Mesodermal cell (in vitro differentiated cells): Measurements from ENCODE around the gene ITGA11.

Source experiments
- H3K27ac ChIP-seq: 2 replicates; pipeline ENCODE4 v1.7.0; 2013; ENCODE audit warnings: mild to moderate bottlenecking, low read depth, low read length, moderate library complexity; ENCODE audit not compliant: severe bottlenecking
- H3K36me3 ChIP-seq: 2 replicates; pipeline ENCODE4 v1.7.1; 2013; ENCODE audit warnings: mild to moderate bottlenecking, low read length, moderate library complexity; ENCODE audit not compliant: control insufficient read depth, insufficient read depth
- H3K4me1 ChIP-seq: one replicate; pipeline ENCODE4 v1.7.1; 2013; ENCODE audit warnings: mild to moderate bottlenecking, low read length; ENCODE audit not compliant: insufficient read depth, control insufficient read depth, poor library complexity, severe bottlenecking
- H3K4me3 ChIP-seq: 2 replicates; pipeline ENCODE4 v1.7.0; 2013; ENCODE audit warnings: low read length, control low read depth, mild to moderate bottlenecking; ENCODE audit not compliant: insufficient read depth, poor library complexity, severe bottlenecking; ENCODE audit errors: extremely low read depth
- H3K9me3 ChIP-seq: 2 replicates; pipeline ENCODE4 v1.7.1; 2013; ENCODE audit warnings: mild to moderate bottlenecking, low read length, moderate library complexity; ENCODE audit not compliant: control insufficient read depth
- WGBS, 2 experiments: methylation state at CpG; one replicate each; pipeline ENCODE4 v1.1.5; 2013; ENCODE audit warnings: missing lambda C conversion rate in 2 of 2; ENCODE audit not compliant: insufficient coverage in 2 of 2; 5-methylcytosine and 5-hydroxymethylcytosine counted together

ITGA11 gene

DNA sequence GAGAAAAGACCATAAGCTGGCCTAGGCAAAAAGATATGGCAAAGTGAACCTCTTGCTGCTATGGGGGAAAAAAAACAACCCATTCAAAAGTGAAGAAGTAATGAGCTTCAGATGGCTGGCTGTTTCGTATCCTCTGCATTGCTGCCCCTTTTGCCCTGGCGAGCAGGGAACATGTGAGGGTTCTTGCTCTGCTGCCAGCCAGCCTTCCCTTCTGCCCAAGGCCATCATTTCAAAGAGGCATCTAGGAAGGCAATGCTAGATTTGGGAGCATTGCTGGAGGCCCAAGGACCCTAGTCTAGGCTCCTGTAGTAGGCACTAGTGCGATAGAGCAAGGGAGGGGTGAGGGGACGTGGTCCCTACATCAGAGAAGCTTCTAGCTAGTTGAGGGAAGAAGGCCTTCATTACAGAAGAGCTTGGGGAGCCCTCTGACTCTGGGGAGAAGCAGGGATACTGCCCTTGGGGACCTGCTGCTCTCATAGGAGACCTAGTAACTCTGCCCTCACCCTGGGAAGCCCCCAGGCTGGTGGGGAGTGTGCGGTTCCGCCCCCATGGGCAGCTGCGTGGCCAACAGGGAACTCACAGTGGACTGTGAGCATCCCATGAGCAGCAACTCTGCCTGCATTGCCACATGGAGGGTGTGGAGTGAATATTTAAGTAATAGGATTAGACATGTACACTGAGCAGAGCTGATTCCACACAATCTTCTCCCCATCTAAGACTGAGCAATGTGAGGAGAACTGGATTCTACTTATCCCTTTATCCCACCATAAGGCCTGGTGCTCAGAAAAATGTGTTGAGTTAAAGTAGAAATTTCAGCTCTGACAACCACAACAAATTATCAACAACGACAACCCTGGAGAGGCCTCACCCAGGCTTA is 21.3 kb downstream of the ITGA11 start:
- no peaks in the 10 kb centered on the region for H3K9me3 ChIP-seq
- no peak overlapping the region for H3K27ac ChIP-seq
- no peak overlapping the region for H3K4me3 ChIP-seq
- 93 to 94% methylated on average over 6 to 8 of the region's 8 CpGs for WGBS, 2 experiments
- H3K36me3 ChIP-seq: no peaks in the 10 kb centered on the region
- no peaks in the 10 kb centered on the region for H3K4me1 ChIP-seq

- H3K27ac ChIP-seq: no peak overlapping the region
- WGBS, 2 experiments: 86 to 92% methylated on average over 10 of the region's 11 CpGs
- no peaks in the 10 kb centered on the region for H3K9me3 ChIP-seq
- peaks cover 1% of the 10 kb centered on the region for H3K4me1 ChIP-seq
- H3K36me3 ChIP-seq: no peaks in the 10 kb centered on the region
- no peak overlapping the region for H3K4me3 ChIP-seq
Measured at GRCh38 chr15:68409736-68410370, 22.1 kb downstream of the ITGA11 start.

DNA sequence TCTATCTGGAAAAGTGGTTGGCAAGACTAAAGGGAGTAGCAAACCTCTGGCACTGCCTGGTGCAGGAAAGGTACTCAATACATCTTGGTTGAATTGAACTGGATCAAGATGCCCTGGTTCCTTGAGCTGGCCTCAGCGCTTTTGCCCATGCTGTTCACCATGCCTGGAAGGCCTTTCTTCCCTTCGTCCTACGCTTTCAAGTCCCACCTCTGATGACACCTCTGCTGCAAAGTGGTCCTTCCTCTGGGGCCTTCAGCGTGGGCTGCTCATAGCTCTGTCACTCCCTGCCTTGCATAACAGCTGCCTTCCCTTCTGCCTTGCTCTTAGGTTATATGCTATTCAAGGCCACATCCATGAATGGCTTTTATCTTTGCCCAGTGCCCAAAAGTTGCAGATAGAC is 23.0 kb downstream of the ITGA11 start:
- no peaks in the 10 kb centered on the region for H3K9me3 ChIP-seq
- no peak overlapping the region for H3K27ac ChIP-seq
- H3K4me3 ChIP-seq: no peak overlapping the region
- peaks cover 3% of the 10 kb centered on the region for H3K4me1 ChIP-seq
- WGBS, 2 experiments: 86 to 90% methylated on average over 4 of the region's 4 CpGs
- H3K36me3 ChIP-seq: no peaks in the 10 kb centered on the region

GRCh38 chr15:68407886-68408881 is 23.8 kb downstream of the ITGA11 start:
- H3K36me3 ChIP-seq: no peaks in the 10 kb centered on the region
- H3K27ac ChIP-seq: no peak overlapping the region
- H3K4me1 ChIP-seq: peaks cover 3% of the 10 kb centered on the region
- peaks cover 4% of the 10 kb centered on the region for H3K9me3 ChIP-seq
- H3K4me3 ChIP-seq: no peak overlapping the region
- 89 to 94% methylated on average over 5 to 8 of the region's 9 CpGs for WGBS, 2 experiments

DNA sequence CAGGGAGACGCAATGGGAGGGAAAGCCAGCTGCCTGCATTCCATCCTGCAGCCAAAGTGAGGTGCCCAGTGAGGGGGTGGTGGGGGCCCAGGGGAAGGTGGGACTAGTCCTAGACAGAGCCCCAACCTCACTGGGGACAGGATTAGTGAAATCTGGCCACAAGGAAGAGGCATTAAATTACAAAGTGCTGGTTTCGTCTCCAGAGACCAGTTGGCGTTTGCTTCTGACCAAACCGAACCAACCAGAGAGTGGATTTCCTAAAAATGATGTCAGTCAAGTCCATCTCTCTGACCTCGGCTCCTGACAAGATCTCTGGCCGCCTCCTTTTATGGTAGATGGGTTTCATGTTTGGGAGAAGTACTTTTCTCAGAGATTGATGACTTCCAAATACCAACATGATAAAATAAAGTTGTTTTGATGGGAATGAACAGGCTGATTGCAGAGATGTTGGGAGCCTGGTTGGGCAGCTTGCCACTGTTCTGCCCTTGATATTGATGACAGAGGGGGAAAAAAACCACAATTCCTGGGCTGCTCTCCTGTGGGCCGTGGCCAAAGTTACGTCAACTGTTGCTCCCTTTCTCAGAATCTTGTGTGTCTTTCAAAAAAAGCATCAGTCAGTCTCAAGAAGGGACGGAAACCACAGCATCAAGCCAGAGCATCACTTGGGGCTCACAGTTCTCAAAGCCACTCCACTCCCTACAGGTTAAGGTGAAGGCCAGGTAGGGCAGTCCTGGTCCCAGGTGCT is 24.6 kb downstream of the ITGA11 start:
- Histone ChIP-seq H3K9me3 (peaks cover 6% of the 10 kb centered on the region), H3K4me1 (peaks cover 3% of the 10 kb centered on the region), H3K36me3 (no peaks in the 10 kb centered on the region), H3K4me3 (no peak overlapping the region), H3K27ac (no peak overlapping the region)
- WGBS, 2 experiments: 91 to 92% methylated on average over 6 of the region's 9 CpGs

DNA sequence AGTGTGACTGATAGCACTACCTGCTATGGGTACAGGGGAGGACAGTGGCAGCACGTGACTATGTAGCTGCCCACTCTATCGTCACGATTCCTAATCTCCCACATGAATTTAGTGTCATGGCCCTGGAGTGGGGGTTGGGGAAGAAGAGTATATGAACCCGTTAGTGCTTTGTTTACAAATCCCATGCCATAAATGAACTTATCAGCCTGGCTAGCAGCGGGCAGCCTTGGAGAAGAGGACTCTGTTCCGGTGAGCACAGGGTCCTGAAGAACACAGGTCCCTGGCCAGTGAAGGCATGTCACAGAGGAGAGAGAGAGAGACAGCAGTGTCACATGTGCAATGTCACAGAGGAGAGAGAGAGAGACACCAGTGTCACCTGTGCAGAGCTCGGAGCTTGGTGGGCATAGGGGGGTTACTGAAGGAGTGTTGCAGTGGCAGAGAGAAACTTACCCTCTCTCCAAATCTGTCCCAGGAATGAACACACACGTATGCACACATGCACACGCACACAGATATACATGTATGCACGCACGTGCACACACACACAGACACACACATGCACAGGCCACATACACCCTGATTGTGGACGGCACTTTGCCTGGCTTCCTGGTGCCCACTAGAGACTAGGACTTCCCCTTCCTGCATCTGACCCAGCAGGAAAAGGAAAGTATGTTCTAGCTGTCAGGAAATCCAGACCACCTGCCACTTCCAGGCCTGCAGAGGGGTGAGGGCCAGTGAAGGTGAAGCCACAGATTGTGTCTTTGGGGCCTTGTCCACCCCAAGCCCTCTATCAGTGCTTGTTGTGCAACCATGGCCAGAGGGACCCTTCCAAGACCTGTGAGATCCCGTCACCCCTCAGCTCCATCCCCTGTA is 26.3 kb downstream of the ITGA11 start:
- Histone ChIP-seq H3K9me3 (peaks cover 6% of the 10 kb centered on the region), H3K4me1 (peaks cover 3% of the 10 kb centered on the region), H3K27ac (no peak overlapping the region), H3K4me3 (no peak overlapping the region), H3K36me3 (no peaks in the 10 kb centered on the region)
- 85 to 98% methylated on average over 4 to 9 of the region's 13 CpGs for WGBS, 2 experiments

DNA sequence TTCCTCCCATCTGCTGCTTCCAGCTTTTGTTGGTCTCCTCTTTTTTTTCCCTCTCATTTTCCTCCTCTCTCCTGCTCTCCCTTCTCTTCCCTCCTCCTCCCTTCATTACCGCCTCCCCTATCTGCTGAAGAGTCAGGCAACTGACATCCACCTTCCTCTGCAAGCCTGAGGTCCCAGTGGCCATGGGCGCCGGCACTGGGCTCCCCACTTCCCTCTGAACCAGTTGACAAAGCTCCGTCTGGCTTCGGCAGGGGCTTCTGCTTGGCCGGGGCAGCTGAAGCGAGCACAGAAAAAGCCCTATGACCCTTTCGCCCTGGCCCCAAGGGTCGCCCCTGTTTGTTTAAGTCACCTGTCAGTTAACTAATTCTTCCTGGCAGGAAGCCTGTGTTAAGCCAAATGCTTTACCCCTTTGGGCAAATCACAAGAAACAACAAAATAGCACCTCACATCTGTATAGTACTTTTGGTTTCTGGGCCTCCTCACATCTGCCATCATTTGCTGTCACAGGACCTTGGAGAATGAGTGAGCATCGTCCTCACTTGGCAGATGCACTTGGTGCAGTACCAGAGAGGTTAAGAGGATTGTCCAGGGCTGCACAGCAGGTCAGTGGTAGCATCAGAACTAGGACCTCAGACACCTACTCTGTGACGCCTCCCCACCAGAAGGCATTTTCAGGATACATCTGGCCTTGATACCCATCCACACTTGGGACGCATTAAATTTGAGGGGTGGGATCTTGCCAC is 27.7 kb downstream of the ITGA11 start:
- H3K4me3 ChIP-seq: no peak overlapping the region
- peaks cover 6% of the 10 kb centered on the region for H3K9me3 ChIP-seq
- H3K4me1 ChIP-seq: peaks cover 3% of the 10 kb centered on the region
- 92 to 97% methylated on average over 7 to 9 of the region's 12 CpGs for WGBS, 2 experiments
- no peak overlapping the region for H3K27ac ChIP-seq
- H3K36me3 ChIP-seq: no peaks in the 10 kb centered on the region

DNA sequence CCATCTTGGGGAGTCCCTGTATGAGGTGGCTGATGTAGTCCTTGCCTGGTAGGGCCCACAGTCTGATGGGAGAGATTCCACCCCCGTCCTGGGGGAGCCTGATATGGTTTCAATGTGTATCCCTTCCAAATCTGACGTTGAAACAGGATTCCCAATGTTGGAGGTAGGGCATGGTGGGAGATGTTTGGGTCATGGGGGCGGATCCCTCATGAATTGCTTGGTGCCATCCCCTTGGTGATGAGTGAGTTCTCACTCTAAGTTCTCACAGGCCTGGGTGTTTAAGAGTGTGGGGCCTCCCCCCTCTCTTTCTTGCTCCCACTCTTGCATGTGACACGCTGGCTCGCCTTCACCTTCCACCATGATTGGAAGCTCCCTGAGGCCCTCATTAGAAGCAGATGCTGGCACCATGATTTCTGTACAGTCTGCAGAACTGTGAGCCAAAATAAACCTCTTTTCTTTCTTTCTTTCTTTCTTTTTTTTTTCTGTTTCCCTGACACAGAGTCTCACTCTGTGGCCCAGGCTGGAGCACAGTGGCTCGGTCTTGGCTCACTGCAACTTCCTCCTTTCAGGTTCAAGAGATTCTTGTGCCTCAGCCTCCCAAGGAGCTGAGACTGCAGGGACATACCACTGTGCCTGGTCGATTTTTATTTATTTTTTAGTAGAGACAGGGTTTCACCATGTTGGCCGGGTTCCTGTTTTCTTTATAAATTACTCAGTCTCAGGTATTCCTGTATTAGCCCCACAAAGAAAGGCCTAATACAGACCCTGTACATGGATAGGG is 28.6 kb downstream of the ITGA11 start:
- peaks cover 3% of the 10 kb centered on the region for H3K4me1 ChIP-seq
- H3K9me3 ChIP-seq: peaks cover 6% of the 10 kb centered on the region
- no peak overlapping the region for H3K27ac ChIP-seq
- no peaks in the 10 kb centered on the region for H3K36me3 ChIP-seq
- 81 to 88% methylated on average over 5 to 6 of the region's 8 CpGs for WGBS, 2 experiments
- H3K4me3 ChIP-seq: no peak overlapping the region
